GM23338 (cell line): Measurements from ENCODE around the gene NOP9.

Experiments
- CREB1 ChIP-seq: fragments of 250-450 bp; sonication (Bioruptor Pico); IDR thresholded peaks from 2 replicates; pipeline ENCODE4 v1.5.0; 2020; ENCODE audit warnings: low read depth, mild to moderate bottlenecking, moderate library complexity
- ETS1 ChIP-seq: IDR thresholded peaks from 2 replicates; pipeline ENCODE4 v1.6.1; 2016; ENCODE audit warnings: antibody characterized with exemption
- EZH2 ChIP-seq: fragments of 200-600 bp; sonication (generic); IDR thresholded peaks from one replicate; pipeline ENCODE4 v1.8.0; 2017; ENCODE audit warnings: antibody characterized with exemption, mild to moderate bottlenecking, low read depth; ENCODE audit not compliant: unreplicated experiment
- EZH2phosphoT487 ChIP-seq: fragments of 200-600 bp; sonication (generic); IDR thresholded peaks from one replicate; pipeline ENCODE4 v1.8.1; 2018; ENCODE audit warnings: antibody characterized with exemption; ENCODE audit not compliant: unreplicated experiment
- JUNB ChIP-seq: IDR thresholded peaks from one replicate; pipeline ENCODE4 v1.6.1; 2016; ENCODE audit warnings: antibody characterized with exemption; ENCODE audit not compliant: unreplicated experiment
- POLR2AphosphoS5 ChIP-seq: IDR thresholded peaks from 2 replicates; pipeline ENCODE4 v1.6.1; 2016; ENCODE audit warnings: antibody characterized with exemption, low read depth
- REST ChIP-seq: IDR thresholded peaks from one replicate; pipeline ENCODE4 v1.6.1; 2018; ENCODE audit warnings: antibody characterized with exemption; ENCODE audit not compliant: unreplicated experiment
- STAT1 ChIP-seq: IDR thresholded peaks from one replicate; pipeline ENCODE4 v1.6.1; 2016; ENCODE audit warnings: antibody characterized with exemption; ENCODE audit not compliant: unreplicated experiment
- ZNF331 ChIP-seq: fragments of 250-450 bp; sonication (Bioruptor Pico); IDR thresholded peaks from 2 replicates; pipeline ENCODE4 v1.5.0; 2020; ENCODE audit warnings: low read depth, mild to moderate bottlenecking, moderate library complexity
- TF ChIP-seq, protein P1 (sequence below), 2 experiments: fragments of 200-600 bp in 1 of 2; sonication (generic) in 1 of 2; conservative IDR thresholded peaks; 2 replicates each; pipeline versions ENCODE4 v1.5.1 to v1.6.1; 2016 to 2017; ENCODE audit warnings: antibody characterized with exemption in 2 of 2, low read depth in 2 of 2, mild to moderate bottlenecking in 2 of 2, moderate library complexity in 1 of 2
- TF ChIP-seq, protein P2 (sequence below): fragments of 250-450 bp; sonication (Bioruptor Pico); IDR thresholded peaks from 2 replicates; pipeline ENCODE4 v1.5.0; 2020; ENCODE audit warnings: mild to moderate bottlenecking, moderate library complexity

DNA sequence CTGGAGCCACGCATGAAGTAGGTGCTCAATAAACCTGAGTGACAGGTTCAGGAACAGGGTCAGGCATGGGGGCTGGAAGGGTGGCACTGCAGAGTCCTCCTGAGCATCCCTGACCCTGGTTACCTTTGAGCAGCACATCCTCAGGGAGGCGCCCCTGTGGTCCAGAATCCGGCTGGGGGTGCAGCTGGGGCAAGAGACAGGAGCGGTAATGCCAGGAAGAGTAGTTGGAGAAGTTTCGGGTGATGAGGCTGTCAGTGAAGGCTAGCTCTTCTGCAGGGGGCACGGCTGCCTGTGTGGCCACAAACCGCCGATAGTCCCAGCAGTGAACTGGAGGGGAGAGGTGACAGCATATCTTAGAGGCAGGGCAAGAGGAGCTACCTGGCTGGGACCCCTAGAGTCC lies 30.3 kb upstream of the NOP9 start:
- no peak for TF ChIP-seq REST
- TF ChIP-seq, protein P1, sequence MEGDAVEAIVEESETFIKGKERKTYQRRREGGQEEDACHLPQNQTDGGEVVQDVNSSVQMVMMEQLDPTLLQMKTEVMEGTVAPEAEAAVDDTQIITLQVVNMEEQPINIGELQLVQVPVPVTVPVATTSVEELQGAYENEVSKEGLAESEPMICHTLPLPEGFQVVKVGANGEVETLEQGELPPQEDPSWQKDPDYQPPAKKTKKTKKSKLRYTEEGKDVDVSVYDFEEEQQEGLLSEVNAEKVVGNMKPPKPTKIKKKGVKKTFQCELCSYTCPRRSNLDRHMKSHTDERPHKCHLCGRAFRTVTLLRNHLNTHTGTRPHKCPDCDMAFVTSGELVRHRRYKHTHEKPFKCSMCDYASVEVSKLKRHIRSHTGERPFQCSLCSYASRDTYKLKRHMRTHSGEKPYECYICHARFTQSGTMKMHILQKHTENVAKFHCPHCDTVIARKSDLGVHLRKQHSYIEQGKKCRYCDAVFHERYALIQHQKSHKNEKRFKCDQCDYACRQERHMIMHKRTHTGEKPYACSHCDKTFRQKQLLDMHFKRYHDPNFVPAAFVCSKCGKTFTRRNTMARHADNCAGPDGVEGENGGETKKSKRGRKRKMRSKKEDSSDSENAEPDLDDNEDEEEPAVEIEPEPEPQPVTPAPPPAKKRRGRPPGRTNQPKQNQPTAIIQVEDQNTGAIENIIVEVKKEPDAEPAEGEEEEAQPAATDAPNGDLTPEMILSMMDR (conservative IDR thresholded peaks at IDR 0.05; ENCODE audit: low read depth in 2 of 2), result no peak
- no peak for TF ChIP-seq EZH2
- TF ChIP-seq POLR2AphosphoS5, result no peak
- no peak for TF ChIP-seq EZH2phosphoT487
- TF ChIP-seq ETS1, result no peak
- TF ChIP-seq, protein P2, sequence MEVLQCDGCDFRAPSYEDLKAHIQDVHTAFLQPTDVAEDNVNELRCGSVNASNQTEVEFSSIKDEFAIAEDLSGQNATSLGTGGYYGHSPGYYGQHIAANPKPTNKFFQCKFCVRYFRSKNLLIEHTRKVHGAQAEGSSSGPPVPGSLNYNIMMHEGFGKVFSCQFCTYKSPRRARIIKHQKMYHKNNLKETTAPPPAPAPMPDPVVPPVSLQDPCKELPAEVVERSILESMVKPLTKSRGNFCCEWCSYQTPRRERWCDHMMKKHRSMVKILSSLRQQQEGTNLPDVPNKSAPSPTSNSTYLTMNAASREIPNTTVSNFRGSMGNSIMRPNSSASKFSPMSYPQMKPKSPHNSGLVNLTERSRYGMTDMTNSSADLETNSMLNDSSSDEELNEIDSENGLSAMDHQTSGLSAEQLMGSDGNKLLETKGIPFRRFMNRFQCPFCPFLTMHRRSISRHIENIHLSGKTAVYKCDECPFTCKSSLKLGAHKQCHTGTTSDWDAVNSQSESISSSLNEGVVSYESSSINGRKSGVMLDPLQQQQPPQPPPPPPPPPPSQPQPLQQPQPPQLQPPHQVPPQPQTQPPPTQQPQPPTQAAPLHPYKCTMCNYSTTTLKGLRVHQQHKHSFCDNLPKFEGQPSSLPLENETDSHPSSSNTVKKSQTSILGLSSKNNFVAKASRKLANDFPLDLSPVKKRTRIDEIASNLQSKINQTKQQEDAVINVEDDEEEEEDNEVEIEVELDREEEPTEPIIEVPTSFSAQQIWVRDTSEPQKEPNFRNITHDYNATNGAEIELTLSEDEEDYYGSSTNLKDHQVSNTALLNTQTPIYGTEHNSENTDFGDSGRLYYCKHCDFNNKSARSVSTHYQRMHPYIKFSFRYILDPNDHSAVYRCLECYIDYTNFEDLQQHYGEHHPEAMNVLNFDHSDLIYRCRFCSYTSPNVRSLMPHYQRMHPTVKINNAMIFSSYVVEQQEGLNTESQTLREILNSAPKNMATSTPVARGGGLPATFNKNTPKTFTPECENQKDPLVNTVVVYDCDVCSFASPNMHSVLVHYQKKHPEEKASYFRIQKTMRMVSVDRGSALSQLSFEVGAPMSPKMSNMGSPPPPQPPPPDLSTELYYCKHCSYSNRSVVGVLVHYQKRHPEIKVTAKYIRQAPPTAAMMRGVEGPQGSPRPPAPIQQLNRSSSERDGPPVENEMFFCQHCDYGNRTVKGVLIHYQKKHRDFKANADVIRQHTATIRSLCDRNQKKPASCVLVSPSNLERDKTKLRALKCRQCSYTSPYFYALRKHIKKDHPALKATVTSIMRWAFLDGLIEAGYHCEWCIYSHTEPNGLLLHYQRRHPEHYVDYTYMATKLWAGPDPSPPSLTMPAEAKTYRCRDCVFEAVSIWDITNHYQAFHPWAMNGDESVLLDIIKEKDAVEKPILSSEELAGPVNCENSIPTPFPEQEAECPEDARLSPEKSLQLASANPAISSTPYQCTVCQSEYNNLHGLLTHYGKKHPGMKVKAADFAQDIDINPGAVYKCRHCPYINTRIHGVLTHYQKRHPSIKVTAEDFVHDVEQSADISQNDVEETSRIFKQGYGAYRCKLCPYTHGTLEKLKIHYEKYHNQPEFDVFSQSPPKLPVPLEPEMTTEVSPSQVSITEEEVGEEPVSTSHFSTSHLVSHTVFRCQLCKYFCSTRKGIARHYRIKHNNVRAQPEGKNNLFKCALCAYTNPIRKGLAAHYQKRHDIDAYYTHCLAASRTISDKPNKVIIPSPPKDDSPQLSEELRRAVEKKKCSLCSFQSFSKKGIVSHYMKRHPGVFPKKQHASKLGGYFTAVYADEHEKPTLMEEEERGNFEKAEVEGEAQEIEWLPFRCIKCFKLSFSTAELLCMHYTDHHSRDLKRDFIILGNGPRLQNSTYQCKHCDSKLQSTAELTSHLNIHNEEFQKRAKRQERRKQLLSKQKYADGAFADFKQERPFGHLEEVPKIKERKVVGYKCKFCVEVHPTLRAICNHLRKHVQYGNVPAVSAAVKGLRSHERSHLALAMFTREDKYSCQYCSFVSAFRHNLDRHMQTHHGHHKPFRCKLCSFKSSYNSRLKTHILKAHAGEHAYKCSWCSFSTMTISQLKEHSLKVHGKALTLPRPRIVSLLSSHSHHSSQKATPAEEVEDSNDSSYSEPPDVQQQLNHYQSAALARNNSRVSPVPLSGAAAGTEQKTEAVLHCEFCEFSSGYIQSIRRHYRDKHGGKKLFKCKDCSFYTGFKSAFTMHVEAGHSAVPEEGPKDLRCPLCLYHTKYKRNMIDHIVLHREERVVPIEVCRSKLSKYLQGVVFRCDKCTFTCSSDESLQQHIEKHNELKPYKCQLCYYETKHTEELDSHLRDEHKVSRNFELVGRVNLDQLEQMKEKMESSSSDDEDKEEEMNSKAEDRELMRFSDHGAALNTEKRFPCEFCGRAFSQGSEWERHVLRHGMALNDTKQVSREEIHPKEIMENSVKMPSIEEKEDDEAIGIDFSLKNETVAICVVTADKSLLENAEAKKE (CRISPR knock-in tag), result no peak
- no peak for TF ChIP-seq CREB1 (CRISPR knock-in tag)
- no peak for TF ChIP-seq STAT1
- no peak for TF ChIP-seq JUNB
- TF ChIP-seq ZNF331, result no peak
